GM18870 (cell line): ENCODE results near the gene FARP1.

Experiments
- ATAC-seq: cut with Tn5 transposase; IDR thresholded peaks from one replicate; pipeline ENCODE4 v1.9.1; 2021; ENCODE audit warnings: moderate library complexity; ENCODE audit not compliant: unreplicated experiment

FARP1 gene

GRCh38 chr13:98141091-98141490 is 1.8 kb upstream of the FARP1 start:
- ATAC-seq: no peak

- no peak for ATAC-seq
These were observed 1.1 kb upstream of the FARP1 start for GRCh38 chr13:98141509-98142379.

GRCh38 chr13:98143157-98143553 is 261 bp downstream of the FARP1 start:
- no peak for ATAC-seq

- no peak for ATAC-seq
These were observed 720 bp downstream of the FARP1 start for GRCh38 chr13:98143601-98144026.

- no peak for ATAC-seq
These were observed 1.3 kb downstream of the FARP1 start for GRCh38 chr13:98144027-98144741.

- no peak for ATAC-seq
These were observed 2.0 kb downstream of the FARP1 start for GRCh38 chr13:98144801-98145350.

GRCh38 chr13:98147521-98147920 is 4.6 kb downstream of the FARP1 start:
- ATAC-seq: no peak

GRCh38 chr13:98150832-98151479 is 8.1 kb downstream of the FARP1 start:
- no peak for ATAC-seq

GRCh38 chr13:98155475-98156109 is 12.7 kb downstream of the FARP1 start:
- ATAC-seq: no peak

- no peak for ATAC-seq
These were observed 13.4 kb downstream of the FARP1 start for GRCh38 chr13:98156259-98156658.

GRCh38 chr13:98157188-98157587 is 14.3 kb downstream of the FARP1 start:
- no peak for ATAC-seq

GRCh38 chr13:98157609-98158008 is 14.7 kb downstream of the FARP1 start:
- no peak for ATAC-seq

- ATAC-seq: no peak
These were observed 15.4 kb downstream of the FARP1 start for GRCh38 chr13:98158172-98158899.

- ATAC-seq: no peak
These were observed 20.0 kb downstream of the FARP1 start for GRCh38 chr13:98162935-98163334.

- no peak for ATAC-seq
These were observed 26.4 kb downstream of the FARP1 start for GRCh38 chr13:98169331-98169730.

- ATAC-seq: no peak
These were observed 29.2 kb downstream of the FARP1 start for GRCh38 chr13:98171900-98172589.

- no peak for ATAC-seq
These were observed 29.9 kb downstream of the FARP1 start for GRCh38 chr13:98172590-98173422.

- no peak for ATAC-seq
These were observed 30.7 kb downstream of the FARP1 start for GRCh38 chr13:98173431-98174152.
